PC-3 (cell line): ENCODE data around the gene SCGB1D1.
"Not testable (repeated sequence)": the region's sequence is repeated elsewhere in the genome, so short reads cannot be mapped to it uniquely, and the experiment has no call there.

Experiments
- EZH2 ChIP-seq: fragments of 300-600 bp; sonication (generic); IDR thresholded peaks from one replicate; pipeline ENCODE4 v1.6.1; 2017; ENCODE audit warnings: antibody characterized with exemption, mild to moderate bottlenecking, low read length; ENCODE audit not compliant: unreplicated experiment
- EZH2phosphoT487 ChIP-seq: fragments of 300-600 bp; sonication (generic); IDR thresholded peaks from 2 replicates; pipeline ENCODE4 v1.6.1; 2018; ENCODE audit warnings: mild to moderate bottlenecking, antibody characterized with exemption, low read length, borderline replicate concordance
- TF ChIP-seq, protein P1 (sequence below): fragments of 300-600 bp; sonication (generic); conservative IDR thresholded peaks from 2 replicates; pipeline ENCODE4 v1.5.1; 2017; ENCODE audit warnings: antibody characterized with exemption, low read depth, mild to moderate bottlenecking, low read length

GRCh38 chr11:62206276-62207066 lies 16.5 kb downstream of the SCGB1D1 start:
- not testable (repeated sequence) for TF ChIP-seq EZH2phosphoT487, EZH2
- TF ChIP-seq, protein P1, sequence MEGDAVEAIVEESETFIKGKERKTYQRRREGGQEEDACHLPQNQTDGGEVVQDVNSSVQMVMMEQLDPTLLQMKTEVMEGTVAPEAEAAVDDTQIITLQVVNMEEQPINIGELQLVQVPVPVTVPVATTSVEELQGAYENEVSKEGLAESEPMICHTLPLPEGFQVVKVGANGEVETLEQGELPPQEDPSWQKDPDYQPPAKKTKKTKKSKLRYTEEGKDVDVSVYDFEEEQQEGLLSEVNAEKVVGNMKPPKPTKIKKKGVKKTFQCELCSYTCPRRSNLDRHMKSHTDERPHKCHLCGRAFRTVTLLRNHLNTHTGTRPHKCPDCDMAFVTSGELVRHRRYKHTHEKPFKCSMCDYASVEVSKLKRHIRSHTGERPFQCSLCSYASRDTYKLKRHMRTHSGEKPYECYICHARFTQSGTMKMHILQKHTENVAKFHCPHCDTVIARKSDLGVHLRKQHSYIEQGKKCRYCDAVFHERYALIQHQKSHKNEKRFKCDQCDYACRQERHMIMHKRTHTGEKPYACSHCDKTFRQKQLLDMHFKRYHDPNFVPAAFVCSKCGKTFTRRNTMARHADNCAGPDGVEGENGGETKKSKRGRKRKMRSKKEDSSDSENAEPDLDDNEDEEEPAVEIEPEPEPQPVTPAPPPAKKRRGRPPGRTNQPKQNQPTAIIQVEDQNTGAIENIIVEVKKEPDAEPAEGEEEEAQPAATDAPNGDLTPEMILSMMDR, result not testable (repeated sequence)
